Measurements from ENCODE around the gene RC3H2. TPM values are rescaled to one million over a fixed set of nuclear protein-coding genes. Genes with fewer than 3 reads are reported as not detected.
"Not testable (repeated sequence)": the region's sequence is repeated elsewhere in the genome, so short reads cannot be mapped to it uniquely, and the experiment has no call there.

The RC3H2 gene
- total and polyA plus RNA-seq, 2 of the 8 experiments (the other 6 are each of a cell fraction or from before 2014, with no cell fraction given) = 11.2 to 38.4 TPM

GRCh38 chr9:122875523-122875922 lies 29.6 kb downstream of the RC3H2 start (continued):
- TF ChIP-seq TAF7 (optimal IDR thresholded peaks at IDR 0.05; ENCODE audit: borderline replicate concordance, low read depth, low read length) = no peak
- TF ChIP-seq CEBPB (IDR thresholded peaks at IDR 0.05; ENCODE audit: low read depth, low read length) = no peak

GRCh38 chr9:122867276-122867675 lies 37.9 kb downstream of the RC3H2 start:
- CTCF ChIA-PET (ENCODE audit: partially characterized antibody); H4K20me1 ChIP-seq (replicated peaks in 1 of 2; ENCODE audit: control insufficient read depth in 1 of 2, insufficient read depth in 2 of 2, low read length in 2 of 2); H2BK5ac ChIP-seq (ENCODE audit: low read depth, low read length); H3K23ac ChIP-seq (ENCODE audit: insufficient read length); H4K5ac ChIP-seq (ENCODE audit: insufficient read length, low read depth, low read length); H3K4me1 ChIP-seq (replicated peaks in 1 of 4; ENCODE audit: control insufficient read depth in 3 of 4, insufficient read depth in 4 of 4, low read length in 3 of 4); H2BK120ac ChIP-seq (replicated peaks; ENCODE audit: low read depth, low read length); H3K27ac ChIP-seq (ENCODE audit: low read depth, low read length); H3K9ac ChIP-seq (replicated peaks in 1 of 4; ENCODE audit: extremely low read depth in 1 of 4, low read depth in 3 of 4, low read length in 3 of 4); H2AK5ac ChIP-seq (ENCODE audit: low read depth, low read length); H3K4me3 ChIP-seq (ENCODE audit: extremely low read depth in 1 of 4, insufficient read depth in 2 of 4, low read depth in 3 of 4, low read length in 4 of 4); H3K4me2 ChIP-seq (ENCODE audit: insufficient read depth in 1 of 2, low read depth in 2 of 2, low read length in 2 of 2); FAIRE-seq; H3K79me2 ChIP-seq (ENCODE audit: control insufficient read depth in 1 of 2, insufficient read depth in 2 of 2, low read length in 2 of 2); H4K91ac ChIP-seq (replicated peaks; ENCODE audit: insufficient read length, low read length); H3K18ac ChIP-seq (ENCODE audit: extremely low read depth, low read length); DNase-seq (ENCODE audit: low read depth in 1 of 2, low spot score in 2 of 2); H2AFZ ChIP-seq (ENCODE audit: low read length); H3K9me3 ChIP-seq (ENCODE audit: insufficient read depth in 2 of 2, low read depth in 1 of 2, low read length in 1 of 2); H3K4ac ChIP-seq (replicated peaks; ENCODE audit: insufficient read length, low read depth, low read length); H4K8ac ChIP-seq (ENCODE audit: extremely low read depth, insufficient read depth, low read length); H3K79me1 ChIP-seq (ENCODE audit: low read depth, low read length); POLR2A ChIA-PET (ENCODE audit: partially characterized antibody); H3K23me2 ChIP-seq (ENCODE audit: low read depth, low read length); H3K27me3 ChIP-seq (replicated peaks in 1 of 4; ENCODE audit: control insufficient read depth in 3 of 4, extremely low read depth in 1 of 4, insufficient read depth in 3 of 4, low read length in 3 of 4); H3K56ac ChIP-seq (replicated peaks; ENCODE audit: insufficient read length, low read depth, low read length); H3K14ac ChIP-seq (ENCODE audit: insufficient read length); H2BK12ac ChIP-seq (ENCODE audit: low read depth, low read length); H2BK20ac ChIP-seq (ENCODE audit: low read length); H2BK15ac ChIP-seq (ENCODE audit: low read length): not testable (repeated sequence)
- peaks cover 4 to 36% (median 21%) of the 10 kb centered on the region in 4 experiments for H3K36me3 ChIP-seq (ENCODE audit: control insufficient read depth in 2 of 4, insufficient read depth in 4 of 4, low read length in 3 of 4)
- no CpG with 5 or more reads among the region's 27 CpGs for WGBS, 2 experiments (ENCODE audit: extremely low coverage in 1 of 2, insufficient coverage in 1 of 2, insufficient read length in 1 of 2, insufficient replicate concordance in 2 of 2, low coverage in 1 of 2, low lambda C conversion rate in 2 of 2, missing lambda C conversion rate in 1 of 2)
